NCI-H82 (cell line): ENCODE measurements around the gene PRAMEF9.
"Not testable (repeated sequence)": the region's sequence is repeated elsewhere in the genome, so short reads cannot be mapped to it uniquely, and the experiment has no call there.

Experiments
- DNase-seq: peaks from one replicate; lab custom pipeline; 2025; lab: John Stamatoyannopoulos, UW

The PRAMEF9 gene

DNA sequence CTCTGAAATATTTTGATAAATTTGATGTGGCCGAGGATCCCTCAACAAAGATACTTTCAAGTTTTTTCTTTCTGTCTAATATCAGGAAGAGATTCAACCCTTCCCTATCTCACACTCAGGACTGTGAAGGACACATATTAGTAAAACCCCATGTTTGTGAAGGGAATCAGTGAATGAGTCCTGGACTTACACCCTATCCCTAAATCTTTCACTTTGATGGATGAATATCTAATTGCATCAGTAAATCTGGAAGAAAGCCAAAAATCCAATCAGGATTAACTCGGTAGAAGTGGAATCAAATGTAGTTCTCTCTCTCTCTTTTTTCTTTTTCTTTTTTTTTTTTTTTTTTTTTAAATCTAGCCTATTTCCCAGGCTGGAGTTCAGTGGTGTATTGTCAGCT, at the start of gene PRAMEF9:
Gene PRAMEF9 (plus strand): TSS at position 301 of the 400 bp plus-strand sequence. CDS start 3,433 bp downstream, outside the sequence.
- not testable (repeated sequence) for DNase-seq

DNA sequence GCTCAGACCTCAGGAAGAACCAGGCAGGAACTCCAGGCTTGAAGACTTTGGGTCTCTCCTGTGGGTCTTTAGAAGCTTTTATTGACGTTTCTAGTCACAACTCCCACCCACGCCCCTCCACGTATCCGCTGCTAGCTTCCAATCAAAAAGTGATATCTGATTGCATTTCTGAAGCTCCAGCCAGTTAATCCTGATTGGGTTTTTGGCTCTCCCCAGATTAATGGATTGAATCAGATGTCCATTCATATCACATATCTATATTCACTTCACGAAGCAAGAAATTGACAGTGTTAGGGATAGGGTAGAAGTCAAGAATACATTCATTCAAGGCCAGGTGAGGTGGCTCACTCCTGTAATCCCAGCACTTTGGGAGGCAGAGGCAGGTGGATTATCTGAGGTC, 15.7 kb upstream of the PRAMEF9 start, which contains the start of gene PRAMEF26:
Gene PRAMEF26 (minus strand): TSS at position 101 of the 400 bp plus-strand sequence. CDS start 2,914 bp downstream, outside the sequence.
- DNase-seq = not testable (repeated sequence)

DNA sequence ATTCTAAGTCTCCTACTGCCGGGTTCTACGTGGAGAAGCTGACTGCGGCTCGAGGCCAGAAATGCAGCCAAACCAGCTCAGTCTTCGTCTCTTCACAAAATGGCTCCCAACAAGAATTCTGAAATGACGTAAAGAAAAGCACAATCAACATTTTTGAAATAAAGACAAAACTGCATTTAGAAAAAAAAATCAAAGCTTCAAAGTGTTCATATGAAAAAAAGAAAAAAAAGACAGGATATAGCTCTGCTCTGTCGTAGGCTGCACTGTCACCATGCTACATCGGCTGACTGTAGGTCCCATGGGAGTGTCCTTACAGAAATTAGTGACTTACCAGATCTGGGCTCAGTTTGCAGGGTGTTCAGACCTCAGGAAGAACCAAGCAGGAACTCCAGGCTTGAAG, 6.1 kb upstream of the PRAMEF9 start, which contains the start of gene HNRNPCL4:
Gene HNRNPCL4 (minus strand): TSS at position 101 of the 400 bp plus-strand sequence. CDS start 164 bp downstream, outside the sequence.
- not testable (repeated sequence) for DNase-seq

DNA sequence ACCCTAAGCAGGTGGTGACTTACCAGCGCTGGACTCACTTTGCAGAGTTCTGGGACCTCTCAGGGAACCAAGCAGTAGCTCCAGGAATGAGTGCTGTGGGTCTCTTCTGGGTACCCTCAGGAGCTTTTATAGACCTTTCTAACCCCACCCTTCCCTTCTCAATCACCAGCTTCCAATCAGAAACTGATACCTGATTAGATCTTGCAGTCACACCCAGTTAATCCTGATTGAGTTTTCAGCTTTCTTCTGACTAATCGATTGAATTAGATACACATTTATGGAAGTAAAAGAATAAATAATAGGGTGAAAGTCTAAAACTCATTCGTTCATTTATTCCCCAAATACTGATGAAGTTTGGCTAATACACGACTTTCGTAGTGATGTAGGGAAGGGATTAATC, 29.7 kb downstream of the PRAMEF9 start, which contains the start of gene PRAMEF13:
Gene PRAMEF13 (minus strand): TSS at position 101 of the 400 bp plus-strand sequence. CDS start 1,820 bp downstream, outside the sequence.
- DNase-seq = not testable (repeated sequence)

DNA sequence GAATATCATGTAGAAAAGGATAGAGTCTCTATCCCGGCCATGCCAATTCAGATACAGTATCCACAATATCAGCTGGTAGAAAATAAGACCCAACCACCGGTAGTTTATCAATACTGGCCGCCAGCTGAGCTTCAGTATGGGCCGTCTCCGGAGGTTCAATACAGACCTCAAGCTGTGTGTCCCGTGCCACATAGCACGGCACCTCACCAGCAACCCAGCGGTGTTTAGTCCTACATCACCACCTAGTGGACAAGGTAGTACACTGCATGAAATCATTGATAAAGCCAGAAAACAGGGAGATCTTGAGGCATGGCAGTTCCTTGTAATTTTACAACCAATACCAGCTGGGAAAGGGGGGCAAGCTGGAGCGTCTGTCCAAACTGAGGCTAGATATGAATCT, 37.1 kb downstream of the PRAMEF9 start:
- not testable (repeated sequence) for DNase-seq

DNA sequence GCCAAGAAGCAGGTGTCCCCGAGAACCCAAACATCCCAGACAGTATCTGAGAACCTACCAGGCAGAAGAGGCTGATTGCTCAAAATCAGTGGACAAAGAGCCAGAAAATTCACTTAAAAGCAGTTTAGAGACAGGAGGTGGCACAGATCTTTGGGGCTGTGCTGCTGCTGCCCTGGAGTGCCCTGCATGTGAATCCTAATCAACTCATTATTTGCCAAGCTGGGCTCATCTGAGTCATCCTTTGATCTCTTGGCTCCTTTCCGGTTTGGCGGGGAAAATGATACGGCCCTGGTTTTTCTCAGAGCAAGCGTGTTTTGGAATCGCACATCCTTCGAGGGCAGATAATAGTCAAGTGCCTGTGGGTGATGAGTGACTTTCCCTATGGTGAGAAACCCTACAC, 45.0 kb downstream of the PRAMEF9 start:
- DNase-seq = not testable (repeated sequence)

DNA sequence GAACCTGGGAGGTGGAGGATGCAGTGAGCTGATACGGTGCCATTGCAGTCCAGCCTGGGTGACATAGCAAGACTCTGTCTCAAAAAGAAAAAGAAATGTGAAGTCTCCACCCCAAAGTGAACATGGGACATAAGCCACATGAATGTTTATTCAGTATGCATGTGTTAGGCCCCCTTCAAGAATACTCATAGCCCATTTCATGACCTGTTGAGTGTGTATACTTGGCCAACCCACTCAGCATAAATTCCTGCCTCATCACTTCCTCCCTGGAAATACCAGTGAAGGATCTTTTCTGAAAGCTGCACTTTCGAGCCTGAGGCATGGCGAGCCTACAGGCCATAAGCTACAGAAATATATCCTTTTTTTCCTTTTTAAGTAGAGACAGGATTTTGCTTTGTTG, 47.6 kb downstream of the PRAMEF9 start:
- DNase-seq = not testable (repeated sequence)

DNA sequence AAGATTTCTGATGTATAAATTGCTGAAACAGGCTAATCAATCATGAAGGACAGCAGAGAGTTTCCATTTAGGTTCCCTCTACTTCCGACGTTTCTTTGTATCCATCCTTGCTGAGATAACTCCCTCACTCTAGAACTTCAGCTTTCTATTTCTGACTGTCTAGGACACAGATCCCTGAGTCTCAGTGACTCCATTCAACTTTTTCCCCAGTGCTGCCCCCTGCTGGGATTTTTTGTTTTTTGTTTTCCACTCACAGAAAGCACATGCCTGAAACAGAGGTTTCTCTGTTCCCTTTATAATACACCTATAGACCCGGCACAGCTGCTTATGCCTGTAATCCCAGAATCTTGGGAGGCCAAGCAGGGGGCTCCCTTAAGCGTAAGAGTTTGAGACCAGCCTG, 51.1 kb downstream of the PRAMEF9 start:
- DNase-seq = not testable (repeated sequence)

DNA sequence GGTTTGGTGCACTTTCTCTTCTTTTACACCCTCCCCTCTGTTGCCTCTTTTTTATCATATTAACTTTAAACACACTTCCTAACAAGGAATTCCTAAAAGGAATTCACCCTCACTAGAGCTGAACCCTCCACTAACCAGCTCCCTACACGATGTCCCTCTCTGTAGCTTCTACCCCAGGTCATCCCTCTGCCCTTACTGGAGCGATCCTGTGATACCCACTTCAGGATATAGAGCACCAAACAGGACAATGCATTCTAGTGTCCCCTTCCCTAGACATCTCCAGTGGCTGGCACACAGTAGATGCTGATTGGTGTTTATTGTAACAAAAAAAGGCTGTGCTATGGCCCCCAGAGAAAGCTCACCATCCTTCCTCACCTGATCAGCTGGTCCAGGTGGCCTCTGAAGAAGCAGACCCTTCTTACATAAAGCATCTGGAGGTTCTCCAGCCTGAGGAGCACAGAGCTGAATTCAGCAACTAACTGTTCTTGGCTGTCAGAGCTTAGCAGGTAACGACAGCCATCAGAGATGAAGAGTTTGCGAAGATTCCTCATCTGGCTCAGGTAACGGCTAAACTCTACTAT, 52.9 kb downstream of the PRAMEF9 start:
- DNase-seq = no peak

DNA sequence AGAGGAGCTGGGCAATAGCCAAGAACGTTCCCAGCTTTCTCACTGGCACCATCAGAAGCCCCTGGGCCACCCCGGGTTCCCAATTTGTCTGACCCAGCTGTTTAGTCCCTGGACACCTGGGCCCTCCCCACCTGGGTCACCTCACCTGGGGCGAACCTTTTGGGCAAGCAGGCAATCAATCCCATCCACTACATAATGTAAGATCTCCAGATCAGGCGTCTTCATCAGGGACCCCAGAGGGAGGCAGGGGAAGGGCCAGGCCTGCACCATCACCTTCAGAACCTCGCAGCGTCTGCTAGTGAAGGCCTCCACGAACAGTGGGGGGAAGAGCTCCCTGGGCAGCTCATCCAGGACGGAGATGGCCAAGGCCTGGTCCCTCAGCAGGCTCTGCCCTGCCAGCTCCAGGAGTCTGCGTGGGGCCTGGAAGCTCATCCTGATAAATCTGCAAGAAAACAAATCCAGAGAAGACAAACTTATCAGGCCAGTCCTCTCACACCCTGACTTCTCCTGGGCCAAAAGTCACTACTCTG, 54.1 kb downstream of the PRAMEF9 start, which contains the start of gene PRAMEF18:
Gene PRAMEF18 (minus strand): TSS at position 480 of the 530 bp plus-strand sequence. CDS start 48 bp downstream, at position 432.
- DNase-seq = not testable (repeated sequence)

DNA sequence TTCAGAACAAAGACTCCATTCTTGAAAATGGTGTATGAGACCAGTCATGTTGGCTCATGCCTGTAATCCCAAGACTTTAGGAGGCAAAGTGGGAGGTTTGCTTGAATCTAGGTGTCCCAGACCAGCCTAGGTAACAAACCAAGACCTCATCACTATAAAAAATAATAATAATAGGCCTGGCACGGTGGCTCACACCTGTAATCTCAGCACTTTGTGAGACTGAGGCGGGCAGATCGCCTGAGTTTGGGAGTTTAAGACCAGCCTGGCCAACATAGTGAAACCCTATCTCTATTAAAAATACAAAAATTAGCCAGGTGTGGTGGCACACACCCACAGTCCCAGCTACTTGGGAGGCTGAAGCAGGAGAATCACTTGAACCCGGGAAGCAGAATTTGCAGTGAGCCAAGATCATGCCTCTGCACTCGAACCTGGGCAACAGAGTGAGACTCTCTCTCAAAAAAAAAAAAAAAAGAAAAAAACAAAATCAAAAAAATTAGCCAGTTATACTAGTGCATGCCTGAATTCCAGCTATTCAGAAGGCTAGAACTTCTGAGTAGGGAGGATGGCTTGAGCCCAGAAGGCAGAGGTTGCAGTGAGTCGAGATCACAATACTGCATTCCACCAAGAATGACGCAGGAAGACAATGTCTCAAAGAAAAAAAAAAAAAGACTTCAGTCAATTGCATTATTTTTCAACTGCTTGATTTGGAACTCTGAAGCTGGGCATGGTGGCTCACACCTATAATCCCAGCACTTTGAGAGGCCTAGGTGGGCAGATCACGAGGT, 55.8 kb downstream of the PRAMEF9 start:
- not testable (repeated sequence) for DNase-seq

DNA sequence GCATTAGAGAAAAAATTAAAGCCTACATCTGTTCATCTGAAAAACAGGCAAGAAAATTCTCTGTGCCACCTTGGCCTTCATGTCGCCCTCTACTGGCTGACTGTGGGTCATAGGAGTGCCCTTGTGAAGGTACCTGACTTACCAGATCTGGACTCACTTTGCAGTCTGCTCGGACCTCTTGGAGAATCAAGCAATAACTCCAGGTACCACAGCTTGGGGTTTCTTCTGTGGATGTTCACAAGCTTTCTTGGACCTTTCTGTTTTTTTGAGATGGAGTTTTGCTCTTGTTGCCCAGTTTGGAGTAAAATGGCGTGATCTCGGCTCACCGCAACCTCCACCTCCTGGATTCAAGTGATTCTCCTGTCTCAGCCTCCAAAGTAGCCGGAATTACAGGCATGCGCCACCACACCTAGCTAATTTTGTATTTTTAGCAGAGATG, 56.7 kb downstream of the PRAMEF9 start:
- DNase-seq = peak; percentile 62
